ENCODE measurements around the gene DOK6. TPM values are rescaled to one million over a fixed set of nuclear protein-coding genes. Genes with fewer than 3 reads are reported as not detected.

Gene DOK6
- total RNA-seq, 2 experiments from 2014 or later = not detected

GRCh38 chr18:69664399-69664798 lies 263.7 kb downstream of the DOK6 start:
- ChIA-PET CTCF (interaction anchor here (1.3 kb wide), 1 partner anchor 42 kb away, joined by 3 read pairs; no protein-coding TSS in a partner anchor), POLR2A (no interaction called here)
- no peak overlapping the region for H3K4me3 ChIP-seq (ENCODE audit: low read length)
- ATAC-seq (ENCODE audit: poor library complexity) (no peak), DNase-seq (no peak)
- Mint-ChIP-seq H3K4me3 (no peak overlapping the region), H3K4me1 (ENCODE audit: low read depth) (no peaks in the 10 kb centered on the region), H3K36me3 (ENCODE audit: low read depth) (no peaks in the 10 kb centered on the region), H3K27me3 (peaks cover 13% of the 10 kb centered on the region), H3K27ac (no peak overlapping the region), H3K9me3 (no peaks in the 10 kb centered on the region)
- no peaks in the 10 kb centered on the region for H3K36me3 ChIP-seq (ENCODE audit: insufficient read depth, low read length)
- H3K9me3 ChIP-seq (ENCODE audit: control insufficient read depth in 1 of 2, insufficient read depth in 1 of 2, low read length in 2 of 2) = no peaks in the 10 kb centered on the region
- no peak for TF ChIP-seq CTCF (IDR thresholded peaks at IDR 0.05)
- no peak overlapping the region for H3K27ac ChIP-seq (ENCODE audit: low read depth in 1 of 2, low read length in 2 of 2)
- H3K4me1 ChIP-seq (ENCODE audit: insufficient read depth, low read length) = no peaks in the 10 kb centered on the region
- H3K27me3 ChIP-seq (ENCODE audit: control insufficient read depth in 1 of 2, insufficient read depth in 2 of 2, low read length in 2 of 2) = no peaks in the 10 kb centered on the region
- intact Hi-C loops (cut with DNase I, micrococcal nuclease) = no loop called here

GRCh38 chr18:69674292-69674877 lies 273.7 kb downstream of the DOK6 start:
- Mint-ChIP-seq H3K4me1 (ENCODE audit: low read depth) (no peaks in the 10 kb centered on the region), H3K27ac (no peak overlapping the region), H3K9me3 (no peaks in the 10 kb centered on the region), H3K27me3 (peaks cover 14% of the 10 kb centered on the region), H3K36me3 (ENCODE audit: low read depth) (no peaks in the 10 kb centered on the region), H3K4me3 (no peak overlapping the region)
- Histone ChIP-seq H3K27ac (ENCODE audit: low read depth in 1 of 2, low read length in 2 of 2) (no peak overlapping the region), H3K9me3 (ENCODE audit: control insufficient read depth in 1 of 2, insufficient read depth in 1 of 2, low read length in 2 of 2) (no peaks in the 10 kb centered on the region), H3K4me3 (ENCODE audit: low read length) (no peak overlapping the region), H3K27me3 (ENCODE audit: control insufficient read depth in 1 of 2, insufficient read depth in 2 of 2, low read length in 2 of 2) (no peaks in the 10 kb centered on the region), H3K36me3 (ENCODE audit: insufficient read depth, low read length) (no peaks in the 10 kb centered on the region), H3K4me1 (ENCODE audit: insufficient read depth, low read length) (no peaks in the 10 kb centered on the region)
- no peak for TF ChIP-seq CTCF (IDR thresholded peaks at IDR 0.05)
- ATAC-seq (ENCODE audit: poor library complexity) = no peak
- no peak for DNase-seq
- intact Hi-C loops (cut with DNase I, micrococcal nuclease) = no loop called here
- CTCF ChIA-PET = no interaction called here
- POLR2A ChIA-PET = no interaction called here

GRCh38 chr18:69674966-69675365 lies 274.3 kb downstream of the DOK6 start:
- Mint-ChIP-seq H3K27me3 (peaks cover 14% of the 10 kb centered on the region), H3K27ac (no peak overlapping the region), H3K9me3 (no peaks in the 10 kb centered on the region), H3K4me3 (no peak overlapping the region), H3K36me3 (ENCODE audit: low read depth) (no peaks in the 10 kb centered on the region), H3K4me1 (ENCODE audit: low read depth) (no peaks in the 10 kb centered on the region)
- H3K4me1 ChIP-seq (ENCODE audit: insufficient read depth, low read length) = no peaks in the 10 kb centered on the region
- ChIA-PET CTCF (no interaction called here), POLR2A (no interaction called here)
- DNase-seq (no peak), ATAC-seq (ENCODE audit: poor library complexity) (no peak)
- H3K9me3 ChIP-seq (ENCODE audit: control insufficient read depth in 1 of 2, insufficient read depth in 1 of 2, low read length in 2 of 2) = no peaks in the 10 kb centered on the region
- no peak overlapping the region for H3K27ac ChIP-seq (ENCODE audit: low read depth in 1 of 2, low read length in 2 of 2)
- no peaks in the 10 kb centered on the region for H3K36me3 ChIP-seq (ENCODE audit: insufficient read depth, low read length)
- no peak for TF ChIP-seq CTCF (IDR thresholded peaks at IDR 0.05)
- intact Hi-C loops (cut with DNase I, micrococcal nuclease) = no loop called here
- H3K27me3 ChIP-seq (ENCODE audit: control insufficient read depth in 1 of 2, insufficient read depth in 2 of 2, low read length in 2 of 2) = no peaks in the 10 kb centered on the region
- H3K4me3 ChIP-seq (ENCODE audit: low read length) = no peak overlapping the region

Data from CD4-positive, alpha-beta T cell (primary cell).